AG08396 (cell line): Measurements from ENCODE around the gene HIP1.
"Not testable (repeated sequence)": the region's sequence is repeated elsewhere in the genome, so short reads cannot be mapped to it uniquely, and the experiment has no call there.

Experiments
- DNase-seq: peaks from one replicate; pipeline ENCODE4 v3.0.0; 2012; ENCODE audit warnings: low spot score, mixed read lengths

The HIP1 gene

GRCh38 chr7:75738604-75738974 is at the start of gene HIP1:
TSS of gene HIP1 (minus strand) at chr7:75738941. CDS start at chr7:75738920, 21 bp downstream.
- DNase-seq: no peak

GRCh38 chr7:75788154-75788847 is 49.6 kb upstream of the HIP1 start:
- DNase-seq: not testable (repeated sequence)

GRCh38 chr7:75783058-75783457 is 44.3 kb upstream of the HIP1 start:
- DNase-seq: not testable (repeated sequence)

GRCh38 chr7:75780647-75781273 is 42.0 kb upstream of the HIP1 start:
- DNase-seq: not testable (repeated sequence)

GRCh38 chr7:75779516-75779915 is 40.8 kb upstream of the HIP1 start:
- not testable (repeated sequence) for DNase-seq

GRCh38 chr7:75779035-75779434 is 40.3 kb upstream of the HIP1 start:
- not testable (repeated sequence) for DNase-seq

GRCh38 chr7:75776295-75776971 is 37.7 kb upstream of the HIP1 start:
- peak; percentile 50 for DNase-seq

- DNase-seq: not testable (repeated sequence)
These were observed 35.2 kb upstream of the HIP1 start for GRCh38 chr7:75773958-75774357.

- peak; percentile 35 for DNase-seq
These were observed 33.6 kb upstream of the HIP1 start, which contains the start of gene CCL26 for GRCh38 chr7:75772081-75773077. TSS of gene CCL26 (minus strand) at chr7:75772211. CDS start at chr7:75772176, 35 bp downstream.

GRCh38 chr7:75771224-75771623 is 32.5 kb upstream of the HIP1 start:
- DNase-seq: peak; percentile 22

- DNase-seq: peak; percentile 74
These were observed 23.7 kb upstream of the HIP1 start for GRCh38 chr7:75762350-75762917.

- DNase-seq: not testable (repeated sequence)
These were observed 23.1 kb upstream of the HIP1 start for GRCh38 chr7:75761801-75762200.

GRCh38 chr7:75758491-75758890 is 19.8 kb upstream of the HIP1 start:
- DNase-seq: no peak

GRCh38 chr7:75757860-75758259 is 19.1 kb upstream of the HIP1 start:
- no peak for DNase-seq

GRCh38 chr7:75756991-75757676 is 18.4 kb upstream of the HIP1 start:
- DNase-seq: peak; percentile 58

- no peak for DNase-seq
These were observed 17.7 kb upstream of the HIP1 start for GRCh38 chr7:75756206-75756990.

- no peak for DNase-seq
These were observed 4.7 kb upstream of the HIP1 start for GRCh38 chr7:75743455-75743859.

- no peak for DNase-seq
These were observed 2.2 kb upstream of the HIP1 start for GRCh38 chr7:75740846-75741497.
